ENCODE measurements around the gene APBB2.

APBB2 gene

DNA sequence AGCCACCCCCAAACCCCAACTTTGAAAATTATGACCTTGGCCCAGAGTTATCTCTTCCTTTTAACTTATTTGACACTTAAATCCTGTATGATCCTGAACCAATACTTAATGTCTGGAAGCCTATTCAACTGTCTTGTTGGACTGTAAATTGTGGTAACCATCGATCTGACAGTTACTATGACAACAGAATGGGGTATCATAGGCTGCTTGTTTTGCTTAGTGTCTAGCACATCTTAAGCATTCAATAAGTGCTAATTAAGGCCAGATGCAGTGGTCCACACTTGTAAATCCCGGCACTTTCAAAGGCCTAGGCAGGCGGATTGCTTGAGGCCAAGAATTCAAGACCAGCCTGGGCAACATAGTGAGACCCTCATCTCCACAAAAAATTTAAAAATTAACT is 175.0 kb downstream of the APBB2 start:
- intact Hi-C loops (cut with micrococcal nuclease), result no loop called here
- Mint-ChIP-seq H3K27me3 (no peaks in the 10 kb centered on the region), H3K4me3 (no peak overlapping the region), H3K36me3 (ENCODE audit: low read depth) (no peaks in the 10 kb centered on the region), H3K9me3 (peaks cover 5% of the 10 kb centered on the region), H3K27ac (no peak overlapping the region), H3K4me1 (ENCODE audit: low read depth) (no peaks in the 10 kb centered on the region)

DNA sequence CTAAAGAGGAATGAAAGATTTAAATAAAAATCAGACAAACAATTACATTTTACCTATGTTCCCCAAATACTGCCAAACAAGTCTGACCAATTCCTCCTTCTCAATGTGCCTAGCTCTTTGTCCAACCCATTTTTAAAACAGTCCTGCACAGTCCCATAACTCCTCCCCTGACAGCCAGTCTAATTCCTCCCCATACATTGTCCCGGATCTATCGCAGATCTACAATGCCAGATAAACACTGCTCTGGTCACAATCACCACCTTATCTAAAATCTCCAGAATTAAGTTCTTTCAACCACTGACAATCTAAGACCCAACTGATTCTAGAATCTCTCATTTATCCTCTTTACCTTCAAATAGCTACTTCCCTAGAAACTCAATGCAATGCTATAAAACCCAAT is 176.0 kb downstream of the APBB2 start:
- intact Hi-C loops (cut with micrococcal nuclease), result no loop called here

DNA sequence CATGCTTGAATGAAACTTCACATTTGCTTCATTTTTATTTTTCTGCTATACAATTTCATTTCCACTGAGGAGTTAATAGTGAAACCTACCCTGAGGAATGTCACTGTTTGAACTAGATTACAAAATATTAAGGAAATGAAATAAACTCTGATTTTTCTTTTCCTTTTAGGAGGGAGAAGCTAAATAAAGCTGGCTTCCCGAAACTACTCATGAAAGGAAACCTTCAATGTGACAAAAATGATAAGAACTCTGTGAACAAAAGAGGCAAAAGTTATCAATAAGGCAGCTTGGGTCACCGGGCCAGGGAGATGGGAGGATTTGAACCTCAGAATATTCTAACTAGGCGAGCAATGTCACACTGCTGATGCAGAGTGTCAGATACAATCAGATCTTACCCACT is 185.2 kb downstream of the APBB2 start:
- no peak overlapping the region for H3K27ac Mint-ChIP-seq
- H3K4me1 Mint-ChIP-seq (ENCODE audit: low read depth), result no peaks in the 10 kb centered on the region
- H3K36me3 Mint-ChIP-seq (ENCODE audit: low read depth), result no peaks in the 10 kb centered on the region
- H3K27me3 Mint-ChIP-seq, result no peaks in the 10 kb centered on the region
- H3K4me3 Mint-ChIP-seq, result no peak overlapping the region
- no peaks in the 10 kb centered on the region for H3K9me3 Mint-ChIP-seq
- intact Hi-C loops (cut with micrococcal nuclease), result no loop called here

More for the DNA sequence above, 176.0 kb downstream of the APBB2 start:
- H3K9me3 Mint-ChIP-seq, result no peaks in the 10 kb centered on the region
- no peak overlapping the region for H3K27ac Mint-ChIP-seq
- no peak overlapping the region for H3K4me3 Mint-ChIP-seq
- no peaks in the 10 kb centered on the region for H3K4me1 Mint-ChIP-seq (ENCODE audit: low read depth)
- H3K36me3 Mint-ChIP-seq (ENCODE audit: low read depth), result no peaks in the 10 kb centered on the region
- no peaks in the 10 kb centered on the region for H3K27me3 Mint-ChIP-seq

DNA sequence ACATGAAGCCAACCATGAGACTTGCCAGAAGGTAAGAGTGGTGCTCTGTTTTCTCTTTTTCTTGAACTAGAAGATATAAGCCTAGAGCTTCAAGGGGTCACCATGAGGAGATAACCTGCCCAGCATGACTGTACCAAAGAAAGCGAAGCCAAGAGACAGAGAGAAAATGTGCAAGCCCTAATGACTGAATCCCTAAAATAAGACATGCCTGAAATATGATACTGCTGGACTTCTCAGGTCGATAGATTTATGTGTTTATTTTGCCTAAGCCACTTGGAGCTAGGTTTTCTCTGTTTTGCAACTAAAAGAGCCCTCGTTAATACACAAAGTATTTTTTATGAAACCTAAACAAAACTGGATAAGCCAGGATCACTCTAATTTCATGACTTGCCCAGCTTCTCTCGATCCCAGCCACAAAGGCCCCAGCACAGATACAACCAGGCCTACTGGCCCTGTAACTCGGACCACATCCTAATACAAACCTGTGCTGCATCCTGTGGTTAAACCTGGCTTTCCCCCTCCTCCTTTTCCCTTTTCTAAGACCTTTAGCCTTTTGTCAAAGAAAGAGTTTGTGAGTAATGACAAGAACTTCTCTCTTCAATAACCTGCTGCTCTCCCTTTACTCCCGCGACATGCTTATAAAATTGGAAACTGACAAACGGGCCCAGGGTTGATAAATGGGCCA is 185.8 kb downstream of the APBB2 start:
- Mint-ChIP-seq H3K4me1 (ENCODE audit: low read depth) (no peaks in the 10 kb centered on the region), H3K9me3 (no peaks in the 10 kb centered on the region), H3K27me3 (no peaks in the 10 kb centered on the region), H3K4me3 (no peak overlapping the region), H3K36me3 (ENCODE audit: low read depth) (no peaks in the 10 kb centered on the region), H3K27ac (no peak overlapping the region)
- intact Hi-C loops (cut with micrococcal nuclease), result no loop called here

DNA sequence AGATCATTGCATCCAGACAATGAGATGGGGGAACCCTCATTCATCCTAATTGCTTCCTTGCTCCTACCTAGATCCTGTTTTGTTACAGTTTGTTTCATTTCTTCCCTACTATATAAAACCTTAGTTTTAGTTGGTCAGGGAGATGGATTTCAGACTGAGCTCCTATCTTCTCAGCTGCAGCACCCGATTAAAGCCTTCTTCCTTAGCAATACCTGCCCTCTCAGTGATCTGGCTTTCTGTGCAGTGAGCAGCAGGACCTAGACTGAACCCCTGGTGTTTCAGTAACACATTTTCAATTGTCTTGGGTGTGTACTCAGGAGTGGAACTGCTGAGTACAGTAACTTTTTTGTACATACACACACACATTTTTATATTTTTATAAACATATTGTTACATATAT is 187.4 kb downstream of the APBB2 start:
- intact Hi-C loops (cut with micrococcal nuclease), result no loop called here
- Mint-ChIP-seq H3K4me3 (no peak overlapping the region), H3K27me3 (no peaks in the 10 kb centered on the region), H3K27ac (no peak overlapping the region), H3K4me1 (ENCODE audit: low read depth) (no peaks in the 10 kb centered on the region), H3K36me3 (ENCODE audit: low read depth) (no peaks in the 10 kb centered on the region), H3K9me3 (peaks cover 8% of the 10 kb centered on the region)

DNA sequence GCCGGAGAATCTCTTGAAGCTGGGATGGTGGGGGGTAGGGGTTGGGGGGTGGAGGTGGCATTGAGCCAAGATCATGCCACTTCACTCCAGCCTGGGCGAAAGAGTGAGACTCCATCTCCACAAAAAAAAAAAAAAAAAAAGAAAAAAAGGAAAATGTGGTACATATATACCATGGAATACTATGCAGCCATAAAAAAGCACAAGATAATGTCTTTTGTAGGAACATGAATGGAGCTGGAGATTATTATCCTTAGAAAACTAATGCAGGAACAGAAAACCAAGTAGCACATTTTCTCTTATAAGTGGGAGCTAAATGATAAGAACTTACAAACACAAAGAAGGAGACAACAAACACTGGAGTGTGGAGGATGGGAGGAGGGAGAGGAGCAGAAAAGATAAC is 188.5 kb downstream of the APBB2 start:
- H3K4me1 Mint-ChIP-seq (ENCODE audit: low read depth), result no peaks in the 10 kb centered on the region
- H3K9me3 Mint-ChIP-seq, result peaks cover 19% of the 10 kb centered on the region
- no peak overlapping the region for H3K4me3 Mint-ChIP-seq
- no peaks in the 10 kb centered on the region for H3K36me3 Mint-ChIP-seq (ENCODE audit: low read depth)
- intact Hi-C loops (cut with micrococcal nuclease), result no loop called here
- no peaks in the 10 kb centered on the region for H3K27me3 Mint-ChIP-seq
- no peak overlapping the region for H3K27ac Mint-ChIP-seq

DNA sequence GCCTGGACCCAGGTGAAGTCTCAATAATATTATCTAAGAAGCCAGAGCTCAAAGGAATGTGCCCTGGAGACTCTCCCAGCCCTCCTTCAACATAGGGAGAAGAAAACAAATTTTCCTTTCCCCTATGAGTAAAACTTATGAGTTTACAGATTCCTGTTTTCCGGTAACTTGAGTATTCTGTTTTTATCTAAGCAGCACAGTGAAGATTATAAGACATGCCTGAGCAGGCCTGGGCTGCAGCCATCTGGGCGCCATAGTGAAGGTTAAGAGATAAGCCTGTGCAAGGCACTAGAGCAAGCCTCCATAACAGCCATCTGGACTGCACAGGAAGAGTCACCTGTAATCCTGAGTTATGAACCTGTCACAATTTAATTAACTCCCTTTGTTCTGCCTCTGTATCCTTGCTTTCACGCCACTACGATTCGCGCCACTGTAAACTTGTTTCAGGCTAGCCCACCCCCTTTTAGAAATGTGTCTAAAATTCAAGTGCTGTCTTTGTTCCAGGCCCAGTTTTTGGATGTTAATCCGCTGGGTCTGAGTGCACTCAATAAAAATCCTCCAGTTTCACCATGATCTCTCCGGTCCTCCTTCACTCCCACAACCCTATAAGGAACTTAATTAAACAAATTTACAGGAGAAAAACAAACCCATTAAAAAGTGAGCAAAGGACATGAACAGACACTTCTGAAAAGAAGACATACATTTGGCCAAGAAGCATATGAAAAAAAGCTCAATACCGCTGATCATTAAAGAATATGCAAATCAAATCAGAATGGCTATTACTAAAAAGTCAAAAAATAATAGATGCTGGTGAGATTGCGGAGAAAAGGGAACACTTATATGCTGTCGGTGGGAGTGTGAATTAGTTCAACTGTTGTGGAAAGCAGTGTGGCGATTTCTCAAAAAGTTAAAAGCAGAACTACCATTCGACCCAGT is 189.5 kb downstream of the APBB2 start:
- Mint-ChIP-seq H3K4me3 (no peak overlapping the region), H3K27ac (no peak overlapping the region), H3K36me3 (ENCODE audit: low read depth) (no peaks in the 10 kb centered on the region), H3K9me3 (peaks cover 19% of the 10 kb centered on the region), H3K4me1 (ENCODE audit: low read depth) (no peaks in the 10 kb centered on the region), H3K27me3 (no peaks in the 10 kb centered on the region)
- intact Hi-C loops (cut with micrococcal nuclease), result no loop called here

DNA sequence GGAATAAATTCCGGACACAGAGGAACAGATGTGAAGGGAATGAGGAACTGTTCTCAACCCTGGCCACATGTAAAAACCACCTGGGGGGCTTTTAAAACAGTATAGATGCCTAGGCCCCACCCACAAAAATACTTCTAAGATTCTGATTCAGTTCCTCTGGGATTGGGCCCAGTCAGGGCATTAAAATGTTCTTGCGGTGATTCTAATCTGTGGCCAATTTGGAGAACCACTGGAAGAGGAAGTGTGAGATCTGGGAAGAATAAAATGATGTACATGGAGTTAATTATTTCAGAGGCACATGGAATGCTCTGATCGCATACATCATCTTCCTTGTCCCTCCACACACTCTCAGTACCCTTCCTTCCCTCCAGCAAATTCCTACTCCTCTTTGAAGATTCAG is 192.2 kb downstream of the APBB2 start:
- no peaks in the 10 kb centered on the region for H3K27me3 Mint-ChIP-seq
- H3K36me3 Mint-ChIP-seq (ENCODE audit: low read depth), result no peaks in the 10 kb centered on the region
- H3K4me3 Mint-ChIP-seq, result no peak overlapping the region
- H3K4me1 Mint-ChIP-seq (ENCODE audit: low read depth), result no peaks in the 10 kb centered on the region
- H3K27ac Mint-ChIP-seq, result no peak overlapping the region
- H3K9me3 Mint-ChIP-seq, result peaks cover 19% of the 10 kb centered on the region
- intact Hi-C loops (cut with micrococcal nuclease), result no loop called here

DNA sequence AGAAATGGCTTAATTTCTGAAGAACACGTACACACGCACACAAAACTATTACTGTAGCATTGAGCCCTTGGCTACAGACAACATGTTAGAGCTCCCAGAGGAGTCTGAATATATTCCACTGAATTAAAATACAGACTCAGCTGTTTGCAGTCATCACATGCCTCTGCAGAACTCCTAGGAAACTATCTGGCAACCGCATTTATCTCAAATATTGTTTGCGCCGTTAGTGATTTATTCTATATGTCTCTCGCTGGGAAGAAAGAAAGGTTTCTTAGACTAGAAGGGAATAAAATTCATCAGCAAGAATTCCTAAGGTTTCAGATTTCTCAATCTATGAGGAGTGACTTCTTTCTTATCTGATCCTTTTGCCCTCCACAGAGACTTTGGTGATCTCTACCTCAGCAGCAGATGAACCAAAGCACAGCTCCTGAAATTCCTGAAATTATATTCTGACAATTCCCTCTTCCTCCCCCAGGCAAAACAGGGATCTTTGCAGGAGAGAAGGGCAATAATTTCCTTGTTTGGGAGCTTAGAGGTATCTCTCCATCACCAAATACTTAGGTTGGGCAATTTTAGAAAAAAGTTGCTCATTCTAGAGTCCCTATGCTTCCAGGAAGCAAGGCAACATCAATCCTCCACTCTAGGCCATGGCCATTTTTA is 199.2 kb downstream of the APBB2 start:
- no peak overlapping the region for H3K27ac Mint-ChIP-seq

DNA sequence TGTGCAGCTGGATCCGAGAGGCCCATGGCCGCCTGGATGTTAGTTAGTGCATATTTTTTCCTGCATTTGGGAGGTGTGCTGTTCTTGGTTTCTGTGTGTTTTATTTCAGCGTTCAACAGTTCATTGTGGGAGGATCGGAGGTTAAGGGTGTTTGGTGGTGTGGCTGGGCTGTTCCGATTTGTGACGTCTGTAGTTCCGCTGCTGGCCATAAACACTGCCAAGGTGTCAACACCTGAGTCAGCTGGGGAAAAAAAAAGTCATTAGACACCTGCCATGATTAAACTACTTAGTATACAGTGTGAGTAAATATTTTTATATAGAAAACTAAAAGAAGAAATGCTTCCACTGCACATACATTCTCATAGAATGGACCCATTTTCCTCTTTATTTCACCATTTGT is 200.2 kb downstream of the APBB2 start:
- Mint-ChIP-seq H3K4me3 (no peak overlapping the region), H3K27me3 (no peaks in the 10 kb centered on the region), H3K27ac (no peak overlapping the region), H3K36me3 (ENCODE audit: low read depth) (no peaks in the 10 kb centered on the region), H3K4me1 (ENCODE audit: low read depth) (no peaks in the 10 kb centered on the region), H3K9me3 (no peaks in the 10 kb centered on the region)
- intact Hi-C loops (cut with micrococcal nuclease), result no loop called here

More for the DNA sequence above, 199.2 kb downstream of the APBB2 start:
- no peaks in the 10 kb centered on the region for H3K9me3 Mint-ChIP-seq
- H3K36me3 Mint-ChIP-seq (ENCODE audit: low read depth), result no peaks in the 10 kb centered on the region
- no peaks in the 10 kb centered on the region for H3K4me1 Mint-ChIP-seq (ENCODE audit: low read depth)
- intact Hi-C loops (cut with micrococcal nuclease), result no loop called here
- no peak overlapping the region for H3K4me3 Mint-ChIP-seq
- no peaks in the 10 kb centered on the region for H3K27me3 Mint-ChIP-seq

DNA sequence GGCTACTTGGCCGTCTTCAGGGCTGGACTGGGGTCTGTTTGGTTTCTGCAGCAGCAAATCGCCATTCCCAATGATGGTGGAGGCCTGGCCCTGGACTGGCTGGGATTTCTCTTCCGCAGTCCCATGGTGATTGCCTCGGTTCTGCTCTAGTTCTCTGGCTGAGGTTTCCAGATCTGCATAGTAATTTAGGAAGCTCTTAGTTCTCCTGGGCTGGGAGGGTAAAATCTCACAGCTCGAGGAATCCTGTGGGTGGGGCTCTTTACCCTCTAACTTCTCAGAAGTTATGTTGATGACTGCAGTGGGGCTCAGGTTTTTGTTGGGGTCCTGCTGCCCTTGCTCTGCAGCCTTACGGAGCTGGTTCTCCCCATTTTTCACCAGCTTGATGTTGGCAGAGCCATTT is 200.6 kb downstream of the APBB2 start:
- H3K4me1 Mint-ChIP-seq (ENCODE audit: low read depth), result no peaks in the 10 kb centered on the region

DNA sequence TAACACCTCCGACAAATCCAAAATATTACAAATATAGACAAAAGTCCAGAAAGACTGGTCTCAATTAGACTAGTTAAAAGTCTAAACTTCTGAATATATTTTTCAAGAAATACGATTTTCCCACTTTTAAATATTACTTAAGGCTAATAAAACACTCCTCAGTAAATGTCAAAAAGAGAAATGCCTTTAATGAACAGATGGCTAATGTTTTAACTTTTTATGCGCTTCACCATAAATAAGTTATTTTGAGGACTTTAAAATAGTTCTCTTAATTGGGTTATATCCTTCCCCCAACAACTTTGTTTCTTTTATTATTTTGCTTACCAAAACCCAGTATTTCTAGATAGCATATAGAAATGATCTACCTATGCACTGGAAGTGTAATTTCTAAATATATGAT is 201.4 kb downstream of the APBB2 start:
- Mint-ChIP-seq H3K27ac (no peak overlapping the region), H3K36me3 (ENCODE audit: low read depth) (no peaks in the 10 kb centered on the region), H3K4me3 (no peak overlapping the region), H3K27me3 (no peaks in the 10 kb centered on the region), H3K9me3 (no peaks in the 10 kb centered on the region), H3K4me1 (ENCODE audit: low read depth) (no peaks in the 10 kb centered on the region)
- intact Hi-C loops (cut with micrococcal nuclease), result no loop called here

More for the DNA sequence above, 200.6 kb downstream of the APBB2 start:
- intact Hi-C loops (cut with micrococcal nuclease), result no loop called here
- Mint-ChIP-seq H3K9me3 (no peaks in the 10 kb centered on the region), H3K27me3 (no peaks in the 10 kb centered on the region), H3K27ac (no peak overlapping the region), H3K36me3 (ENCODE audit: low read depth) (no peaks in the 10 kb centered on the region), H3K4me3 (no peak overlapping the region)

DNA sequence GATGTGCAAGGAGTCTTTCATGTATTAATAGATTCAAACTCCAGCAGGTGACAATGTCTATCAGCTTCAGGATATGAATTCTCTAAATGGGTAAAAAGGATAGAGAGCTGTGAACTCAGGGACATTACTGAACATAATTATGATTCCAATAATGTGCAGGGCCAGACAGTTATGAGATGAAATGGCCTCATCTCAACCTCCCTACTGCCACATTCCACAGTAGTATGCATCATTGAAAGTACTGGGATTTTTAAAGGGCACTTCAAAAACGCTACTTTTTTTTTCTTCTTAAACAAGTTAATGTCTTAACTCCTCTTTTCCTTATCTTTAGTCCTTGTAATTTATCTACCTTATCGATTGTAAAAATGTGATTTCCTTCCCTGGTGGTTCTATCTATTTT is 202.0 kb downstream of the APBB2 start:
- no peaks in the 10 kb centered on the region for H3K27me3 Mint-ChIP-seq
- no peak overlapping the region for H3K4me3 Mint-ChIP-seq
- H3K4me1 Mint-ChIP-seq (ENCODE audit: low read depth), result no peaks in the 10 kb centered on the region
- intact Hi-C loops (cut with micrococcal nuclease), result no loop called here
- H3K27ac Mint-ChIP-seq, result no peak overlapping the region
- no peaks in the 10 kb centered on the region for H3K9me3 Mint-ChIP-seq
- no peaks in the 10 kb centered on the region for H3K36me3 Mint-ChIP-seq (ENCODE audit: low read depth)

DNA sequence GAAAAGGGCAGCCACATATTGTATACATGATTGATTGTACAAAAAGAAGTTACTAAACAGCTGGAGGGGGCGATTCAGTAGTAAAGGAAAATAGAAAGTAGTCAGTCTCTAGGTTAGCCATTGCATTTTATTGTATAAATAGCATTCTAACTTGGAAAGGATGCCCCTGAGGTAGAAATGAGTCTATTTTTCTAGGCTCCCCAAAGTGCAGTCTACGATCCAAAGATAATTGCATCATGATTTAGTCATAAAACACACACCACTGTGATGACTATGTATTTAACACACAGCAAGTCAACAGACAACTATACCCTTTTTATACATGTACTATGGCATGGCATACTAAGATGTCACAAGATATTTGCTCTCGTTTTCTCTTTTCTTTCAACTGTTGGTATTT is 204.9 kb downstream of the APBB2 start:
- Mint-ChIP-seq H3K9me3 (no peaks in the 10 kb centered on the region), H3K27ac (no peak overlapping the region), H3K4me1 (ENCODE audit: low read depth) (no peaks in the 10 kb centered on the region), H3K4me3 (no peak overlapping the region), H3K27me3 (no peaks in the 10 kb centered on the region), H3K36me3 (ENCODE audit: low read depth) (no peaks in the 10 kb centered on the region)
- intact Hi-C loops (cut with micrococcal nuclease), result no loop called here
